Inflammatory macrophage treated with lipopolysaccharide for 4 hours (primary cell): ENCODE results near the gene CARD10.

Experiments used
- DNase-seq: peaks from one replicate; pipeline ENCODE4 v3.0.0-alpha.2; 2020

CARD10 gene

DNA sequence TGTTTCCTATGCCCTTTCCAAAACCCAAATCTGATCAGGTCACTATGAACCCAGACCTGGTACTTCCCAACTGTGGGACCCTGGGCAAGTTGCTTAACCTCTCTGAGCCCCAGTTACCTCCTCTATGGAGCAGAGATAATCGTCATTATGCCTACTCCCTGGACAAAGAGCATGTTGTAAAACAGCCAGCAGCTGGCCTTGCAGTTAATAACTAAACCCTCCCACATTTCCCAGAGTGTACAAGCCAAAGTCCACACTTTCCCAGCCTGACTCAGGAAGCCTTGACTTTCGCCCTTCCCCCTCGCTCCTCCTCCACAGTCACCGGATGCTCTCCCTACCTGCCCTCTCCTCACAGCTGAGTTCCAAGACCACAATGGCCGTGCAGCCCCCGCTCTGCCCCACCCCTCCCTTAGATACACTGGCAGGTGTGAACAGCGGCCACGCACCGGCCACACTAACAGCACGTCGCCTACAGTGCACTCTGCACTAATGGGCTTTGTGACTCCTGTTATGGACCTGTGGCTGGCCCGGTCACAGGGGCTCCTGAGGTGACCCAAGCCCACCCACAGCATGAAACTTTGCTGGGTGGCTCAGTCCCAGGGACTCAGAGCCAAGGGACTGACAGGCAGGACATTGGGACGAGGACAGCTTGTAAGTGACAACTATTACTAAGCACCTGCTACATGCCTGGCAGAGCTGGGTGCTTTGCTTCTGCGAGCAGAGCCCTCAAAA is 17.4 kb downstream of the CARD10 start:
- DNase-seq = no peak

DNA sequence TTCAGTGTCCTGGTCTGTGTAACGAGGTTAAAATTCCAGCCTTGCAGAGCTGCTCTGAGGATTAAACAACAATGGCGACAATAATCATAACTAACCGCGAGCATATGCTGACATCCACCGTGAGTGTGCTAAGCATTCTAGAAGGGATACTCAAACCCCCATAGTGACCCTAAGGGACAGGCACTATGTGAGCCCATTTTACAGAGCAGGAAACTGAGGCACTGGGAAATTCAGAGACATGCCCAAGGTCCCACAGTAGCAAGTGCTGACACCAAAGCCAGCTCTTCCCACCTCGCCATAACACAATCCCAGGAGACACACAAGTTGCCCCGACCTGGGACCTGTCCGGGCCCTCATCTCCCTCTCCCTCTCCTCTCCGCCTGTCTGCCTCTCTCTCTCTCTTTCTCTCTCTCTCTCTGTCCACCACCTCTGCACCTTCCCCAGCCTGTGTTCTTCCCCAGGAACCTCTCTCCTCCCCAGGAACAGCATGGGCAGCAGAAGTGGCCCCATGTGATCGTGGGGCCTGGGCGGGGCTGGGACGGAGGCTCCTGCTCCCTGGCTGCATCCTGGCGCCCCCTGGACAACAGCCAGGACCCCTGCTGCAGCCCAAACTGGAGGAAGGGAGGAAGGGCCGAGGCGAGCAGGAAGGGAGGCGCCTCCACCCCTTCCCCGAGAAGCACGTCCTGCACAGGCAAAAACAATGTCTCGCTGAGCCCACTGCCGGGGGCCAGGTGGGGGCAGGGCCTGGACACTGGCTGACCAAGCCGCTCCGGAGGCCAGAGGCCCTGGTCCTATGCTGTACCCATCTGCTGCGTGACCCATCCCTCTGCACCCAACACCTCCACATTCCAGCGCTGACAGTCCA is 18.2 kb downstream of the CARD10 start:
- DNase-seq = no peak

- DNase-seq = no peak
These were observed 19.2 kb downstream of the CARD10 start for GRCh38 chr22:37499789-37500540.

DNA sequence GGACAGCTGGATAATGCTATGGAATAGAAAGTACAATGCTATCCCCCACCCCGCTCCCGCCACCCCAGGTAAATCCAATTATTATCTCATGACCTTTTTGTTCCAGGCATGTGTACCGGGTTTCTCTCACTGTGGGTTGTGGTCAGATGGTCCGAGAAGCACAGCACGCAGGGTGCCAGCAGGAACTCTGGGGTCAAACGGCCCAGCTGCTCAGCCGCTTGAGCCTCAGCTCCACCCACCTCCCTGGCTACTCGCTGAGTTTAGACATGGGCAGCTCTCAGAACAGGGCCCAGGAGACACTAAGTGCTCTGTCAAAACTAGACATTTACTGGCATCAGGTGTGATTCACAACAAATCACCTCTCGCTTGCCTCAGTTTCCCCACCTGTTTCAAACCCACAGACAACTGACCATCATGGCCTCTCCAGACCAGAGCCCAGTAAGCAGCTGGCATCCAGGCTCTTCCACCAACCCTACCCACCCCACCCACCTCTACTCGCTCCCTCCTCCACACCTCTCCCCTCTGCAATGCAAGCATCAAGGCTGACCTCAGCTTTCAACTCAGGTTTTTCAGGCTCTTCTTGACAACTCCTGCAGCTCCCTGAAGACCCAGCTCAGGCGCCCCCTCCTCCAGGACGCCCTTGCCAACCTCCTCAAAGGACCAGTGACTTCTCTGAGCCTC is 20.0 kb downstream of the CARD10 start:
- DNase-seq = no peak

- peak; percentile 48 for DNase-seq
These were observed 20.8 kb downstream of the CARD10 start for GRCh38 chr22:37498289-37498909.

GRCh38 chr22:37497062-37497599 is 22.1 kb downstream of the CARD10 start:
- no peak for DNase-seq

DNA sequence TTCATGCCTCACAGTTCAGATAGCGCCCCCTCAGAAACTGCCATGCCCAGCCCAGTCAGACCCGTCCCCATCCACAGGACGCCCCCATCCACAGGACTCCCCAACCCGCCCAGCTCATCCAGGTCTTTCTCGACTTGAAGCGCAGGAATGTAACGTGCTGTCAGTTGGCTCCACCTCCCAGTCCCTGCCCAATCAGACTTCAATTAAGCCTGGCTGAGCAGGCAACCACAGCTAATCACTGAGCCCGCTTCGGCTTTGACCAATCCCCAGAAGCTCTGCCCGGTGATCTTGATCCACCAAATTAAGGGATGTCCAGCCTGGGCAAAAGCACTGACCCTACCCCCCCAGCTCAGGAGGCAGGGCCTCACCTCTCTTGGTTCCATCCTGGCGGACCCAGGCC is 22.6 kb downstream of the CARD10 start:
- no peak for DNase-seq

- DNase-seq = no peak
These were observed 25.2 kb downstream of the CARD10 start for GRCh38 chr22:37493979-37494378.

- peak; percentile 87 for DNase-seq
These were observed 26.5 kb downstream of the CARD10 start for GRCh38 chr22:37492428-37493344.

- no peak for DNase-seq
These were observed 27.4 kb downstream of the CARD10 start for GRCh38 chr22:37491559-37492427.

- no peak for DNase-seq
These were observed 28.1 kb downstream of the CARD10 start for GRCh38 chr22:37491106-37491505.

- DNase-seq = no peak
These were observed 29.2 kb downstream of the CARD10 start for GRCh38 chr22:37489983-37490382.

DNA sequence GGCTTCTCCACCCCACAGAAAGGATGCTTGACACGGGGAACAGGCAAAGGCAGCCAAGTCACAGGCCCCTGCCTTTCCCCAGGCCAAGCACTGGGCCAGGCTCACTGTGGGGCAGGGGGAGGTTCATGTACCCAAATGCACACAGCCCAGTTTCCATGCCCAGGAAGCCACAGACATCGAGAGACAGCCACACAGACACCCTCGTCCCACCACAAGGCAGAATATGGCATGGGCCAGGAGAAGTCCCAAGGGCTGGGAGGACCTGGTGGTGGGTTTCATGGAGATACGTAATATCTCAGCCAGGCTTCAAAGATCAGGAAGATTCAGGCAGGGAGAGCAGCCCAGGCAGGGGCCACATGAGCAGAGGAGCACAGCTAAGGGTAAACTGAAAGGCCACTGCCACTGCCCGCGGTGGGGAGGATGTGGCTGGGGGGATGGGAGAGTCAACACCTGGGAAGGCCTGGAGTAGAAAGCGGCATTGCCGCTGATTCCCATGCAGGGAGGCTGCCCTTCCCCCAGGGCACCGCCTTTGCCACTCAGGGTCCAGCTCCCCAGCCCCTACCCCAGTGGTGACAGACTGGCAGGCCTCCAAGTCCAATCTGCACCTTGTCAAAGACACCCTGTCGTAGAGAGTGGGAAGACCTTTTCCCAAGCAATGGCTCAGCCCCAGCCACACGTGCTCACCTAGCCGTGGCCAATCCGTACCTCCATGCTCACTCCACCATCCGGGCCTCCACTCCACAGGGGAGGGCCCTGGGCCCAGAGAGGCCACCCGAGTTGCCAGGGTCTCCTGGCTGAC is 30.7 kb downstream of the CARD10 start:
- no peak for DNase-seq

DNA sequence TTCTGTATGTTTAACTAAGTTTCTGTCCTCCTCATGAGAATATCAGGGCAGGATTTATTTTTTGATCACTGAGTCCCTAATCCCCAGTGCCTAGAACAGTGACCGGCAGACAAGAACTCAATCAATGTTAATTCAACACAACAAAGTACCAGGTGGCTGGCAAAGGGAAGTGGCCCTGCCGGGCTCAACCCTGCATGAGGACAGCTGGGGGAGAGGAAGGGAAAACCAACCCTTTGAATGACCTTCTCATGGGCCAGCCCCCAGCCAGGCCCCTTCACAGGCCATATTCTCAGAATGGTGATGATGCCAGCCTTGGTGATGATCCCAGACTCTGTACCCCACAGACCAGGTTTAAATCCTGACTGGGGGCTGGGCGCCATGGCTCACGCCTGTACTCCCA is 31.6 kb downstream of the CARD10 start:
- no peak for DNase-seq

GRCh38 chr22:37487129-37487528 is 32.1 kb downstream of the CARD10 start:
- DNase-seq = no peak

- DNase-seq = peak; percentile 90
These were observed 32.9 kb downstream of the CARD10 start, which contains the start of gene MFNG for GRCh38 chr22:37486224-37486845. Gene MFNG (minus strand): TSS chr22:37486384. CDS start chr22:37486177, 207 bp downstream.

GRCh38 chr22:37485395-37486223 is 33.6 kb downstream of the CARD10 start:
- DNase-seq = no peak
